Measurements from ENCODE around the gene PDS5B. TPM values are rescaled to one million over a fixed set of nuclear protein-coding genes. Genes with fewer than 3 reads are reported as not detected.
A peak's percentile ranks its signal among the peaks of the same experiment; 100 is the strongest.
"Not testable (repeated sequence)": the region's sequence is repeated elsewhere in the genome, so short reads cannot be mapped to it uniquely, and the experiment has no call there.

Gene PDS5B
- total RNA-seq, 2 donors from 2014 or later, result 44.0 to 47.1 TPM

DNA sequence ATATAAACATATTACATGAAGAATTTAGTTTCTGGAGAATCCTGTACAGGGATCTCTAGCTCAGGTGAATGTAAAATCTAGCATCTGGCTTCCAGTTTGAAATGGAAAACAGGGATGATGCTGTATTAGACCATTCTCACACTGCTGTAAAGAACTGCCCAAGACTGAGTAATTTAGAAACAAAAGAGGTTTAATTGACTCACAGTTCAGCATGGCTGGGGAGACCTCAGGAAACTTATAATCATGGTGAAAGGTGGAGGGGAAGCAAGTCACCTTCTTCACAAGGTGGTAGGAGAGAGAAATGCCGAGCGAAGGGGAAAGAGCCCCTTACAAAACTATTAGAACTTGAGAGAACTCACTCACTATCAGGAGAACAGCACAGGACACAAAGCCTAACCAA is 30.6 kb upstream of the PDS5B start:
- TF ChIP-seq, protein P1, sequence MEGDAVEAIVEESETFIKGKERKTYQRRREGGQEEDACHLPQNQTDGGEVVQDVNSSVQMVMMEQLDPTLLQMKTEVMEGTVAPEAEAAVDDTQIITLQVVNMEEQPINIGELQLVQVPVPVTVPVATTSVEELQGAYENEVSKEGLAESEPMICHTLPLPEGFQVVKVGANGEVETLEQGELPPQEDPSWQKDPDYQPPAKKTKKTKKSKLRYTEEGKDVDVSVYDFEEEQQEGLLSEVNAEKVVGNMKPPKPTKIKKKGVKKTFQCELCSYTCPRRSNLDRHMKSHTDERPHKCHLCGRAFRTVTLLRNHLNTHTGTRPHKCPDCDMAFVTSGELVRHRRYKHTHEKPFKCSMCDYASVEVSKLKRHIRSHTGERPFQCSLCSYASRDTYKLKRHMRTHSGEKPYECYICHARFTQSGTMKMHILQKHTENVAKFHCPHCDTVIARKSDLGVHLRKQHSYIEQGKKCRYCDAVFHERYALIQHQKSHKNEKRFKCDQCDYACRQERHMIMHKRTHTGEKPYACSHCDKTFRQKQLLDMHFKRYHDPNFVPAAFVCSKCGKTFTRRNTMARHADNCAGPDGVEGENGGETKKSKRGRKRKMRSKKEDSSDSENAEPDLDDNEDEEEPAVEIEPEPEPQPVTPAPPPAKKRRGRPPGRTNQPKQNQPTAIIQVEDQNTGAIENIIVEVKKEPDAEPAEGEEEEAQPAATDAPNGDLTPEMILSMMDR (IDR thresholded peaks at IDR 0.05), result no peak
- H3K4me1 ChIP-seq (ENCODE audit: control insufficient read depth in 1 of 2, low read depth in 2 of 2), result no peaks in the 10 kb centered on the region

DNA sequence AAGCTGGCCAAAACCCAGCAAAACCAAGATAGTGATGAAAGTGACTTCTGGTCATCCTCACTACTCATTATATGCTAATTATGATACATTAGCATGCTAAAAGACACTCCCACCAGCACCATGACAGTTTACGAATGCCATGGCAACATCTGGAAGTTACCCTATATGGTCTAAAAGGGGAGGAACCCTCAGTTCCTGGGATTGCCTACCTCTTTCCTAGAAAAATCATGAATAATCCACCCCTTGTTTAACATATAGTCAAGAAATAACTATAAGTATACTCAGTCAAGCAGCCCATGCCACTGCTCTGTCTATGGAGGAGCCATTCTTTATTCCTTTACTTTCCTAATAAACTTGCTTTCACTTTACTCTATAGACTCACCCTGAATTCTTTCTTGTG is 25.4 kb upstream of the PDS5B start:
- H3K4me3 ChIP-seq; ATAC-seq (ENCODE audit: insufficient number of reproducible peaks, low FRiP score, low read depth); DNase-seq (ENCODE audit: low spot score); H3K36me3 ChIP-seq; H3K27me3 ChIP-seq (replicated peaks; ENCODE audit: insufficient read depth); H3K27ac ChIP-seq; H3K4me1 ChIP-seq (ENCODE audit: control insufficient read depth in 1 of 2, low read depth in 2 of 2); H3K9me3 ChIP-seq: not testable (repeated sequence)

More for the DNA sequence above, 30.6 kb upstream of the PDS5B start:
- Histone ChIP-seq H3K27me3 (replicated peaks; ENCODE audit: insufficient read depth) (no peaks in the 10 kb centered on the region), H3K9me3 (no peaks in the 10 kb centered on the region), H3K36me3 (no peaks in the 10 kb centered on the region), H3K4me3 (no peak overlapping the region), H3K27ac (no peak overlapping the region)
- no peak for ATAC-seq (ENCODE audit: insufficient number of reproducible peaks, low FRiP score, low read depth)
- DNase-seq (ENCODE audit: low spot score), result no peak

DNA sequence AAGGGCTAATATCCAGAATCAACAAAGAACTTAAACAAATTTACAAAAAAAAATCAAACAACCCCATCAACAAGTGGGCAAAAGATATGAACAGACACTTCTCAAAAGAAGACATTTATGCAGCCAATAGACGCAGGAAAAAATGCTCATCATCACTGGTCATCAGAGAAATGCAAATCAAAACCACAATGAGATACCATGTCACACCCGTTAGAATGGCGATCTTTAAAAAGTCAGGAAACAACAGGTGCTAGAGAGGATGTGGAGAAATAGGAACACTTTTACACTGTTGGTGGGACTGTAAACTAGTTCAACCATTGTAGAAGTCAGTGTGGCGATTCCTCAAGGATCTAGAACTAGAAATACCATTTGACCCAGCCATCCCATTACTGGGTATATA is 10.6 kb upstream of the PDS5B start:
- not testable (repeated sequence) for ATAC-seq (ENCODE audit: insufficient number of reproducible peaks, low FRiP score, low read depth); H3K36me3 ChIP-seq; H3K4me3 ChIP-seq; H3K4me1 ChIP-seq (ENCODE audit: control insufficient read depth in 1 of 2, low read depth in 2 of 2); DNase-seq (ENCODE audit: low spot score); H3K27ac ChIP-seq; H3K9me3 ChIP-seq; H3K27me3 ChIP-seq (replicated peaks; ENCODE audit: insufficient read depth)

DNA sequence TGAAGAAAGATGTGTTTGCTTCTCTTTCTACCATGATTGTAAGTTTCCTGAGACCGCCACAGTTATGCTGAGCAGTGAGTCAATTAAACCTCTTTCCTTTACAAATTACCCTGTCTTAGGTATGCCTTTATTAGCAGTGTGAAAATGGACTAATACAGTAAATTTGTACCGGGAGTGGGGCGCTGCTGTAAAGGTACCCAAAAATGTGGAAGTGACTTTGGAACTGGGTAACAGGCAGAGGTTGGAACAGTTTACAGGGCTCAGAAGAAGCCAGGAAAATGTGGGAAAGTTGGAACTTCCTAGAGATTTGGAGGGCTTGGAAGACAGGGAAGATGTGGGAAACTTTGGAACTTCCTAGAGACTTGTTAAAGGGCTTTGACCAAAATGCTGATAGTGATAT is 9.2 kb upstream of the PDS5B start:
- no peak for ATAC-seq (ENCODE audit: insufficient number of reproducible peaks, low FRiP score, low read depth)
- no peaks in the 10 kb centered on the region for H3K4me1 ChIP-seq (ENCODE audit: control insufficient read depth in 1 of 2, low read depth in 2 of 2)
- TF ChIP-seq, protein P1 (IDR thresholded peaks at IDR 0.05), result no peak
- no peak overlapping the region for H3K27ac ChIP-seq
- H3K36me3 ChIP-seq, result no peaks in the 10 kb centered on the region
- H3K27me3 ChIP-seq (replicated peaks; ENCODE audit: insufficient read depth), result no peaks in the 10 kb centered on the region
- no peak overlapping the region for H3K4me3 ChIP-seq
- DNase-seq (ENCODE audit: low spot score), result no peak
- H3K9me3 ChIP-seq, result peaks cover 4% of the 10 kb centered on the region

DNA sequence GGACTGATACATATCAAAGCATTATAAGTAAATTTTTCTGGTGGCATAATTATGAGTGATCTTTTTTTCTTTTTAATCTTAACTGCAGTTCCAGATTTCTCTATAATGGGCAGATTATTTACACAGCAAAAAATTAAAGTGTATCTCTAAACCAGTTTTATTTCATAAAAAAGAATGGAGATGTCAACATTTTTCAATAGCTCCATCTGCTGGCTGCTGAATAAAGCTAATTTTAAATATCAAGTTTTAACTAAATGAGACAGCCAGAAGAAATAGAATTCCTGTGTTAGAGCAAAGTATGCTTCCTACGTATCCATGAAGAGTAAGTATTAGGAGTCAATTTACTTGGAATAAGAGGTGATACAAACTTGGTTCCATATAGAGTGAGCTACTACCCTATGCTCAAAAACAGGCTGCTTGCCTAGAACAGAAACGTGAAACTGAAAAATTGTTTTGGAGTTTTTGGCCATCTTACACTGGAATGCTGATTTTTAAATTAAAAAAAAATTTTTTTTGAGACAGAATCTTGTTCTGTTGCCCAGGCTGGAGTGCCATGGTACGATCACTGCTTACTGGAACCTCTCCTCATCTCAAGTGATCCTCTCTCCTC is 5.0 kb upstream of the PDS5B start:
- peaks cover 4% of the 10 kb centered on the region for H3K9me3 ChIP-seq
- H3K4me3 ChIP-seq, result no peak overlapping the region
- DNase-seq (ENCODE audit: low spot score) (no peak), ATAC-seq (ENCODE audit: insufficient number of reproducible peaks, low FRiP score, low read depth) (no peak)
- H3K27ac ChIP-seq, result no peak overlapping the region
- no peaks in the 10 kb centered on the region for H3K4me1 ChIP-seq (ENCODE audit: control insufficient read depth in 1 of 2, low read depth in 2 of 2)
- TF ChIP-seq, protein P1 (IDR thresholded peaks at IDR 0.05), result peak; percentile 47
- no peaks in the 10 kb centered on the region for H3K27me3 ChIP-seq (replicated peaks; ENCODE audit: insufficient read depth)
- H3K36me3 ChIP-seq, result no peaks in the 10 kb centered on the region

DNA sequence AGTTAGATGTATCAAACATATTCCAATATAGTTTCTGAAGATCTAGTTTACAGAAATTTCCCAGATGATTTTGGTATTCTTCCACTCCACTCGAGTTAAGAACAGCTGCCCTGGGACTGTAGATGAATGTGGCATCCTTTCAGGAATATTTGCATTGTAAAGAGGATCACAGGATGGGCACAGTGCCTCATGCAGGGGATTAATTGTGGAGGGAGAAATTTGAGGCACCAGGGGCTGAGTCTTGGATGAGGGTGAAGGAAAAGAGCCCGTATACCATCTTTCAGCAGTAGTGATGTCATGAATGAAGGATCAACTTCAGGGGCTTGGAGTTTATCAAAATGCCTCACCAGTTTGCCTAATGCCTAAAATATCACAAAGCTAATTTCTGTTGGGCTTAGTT is 4.0 kb upstream of the PDS5B start:
- no peaks in the 10 kb centered on the region for H3K4me1 ChIP-seq (ENCODE audit: control insufficient read depth in 1 of 2, low read depth in 2 of 2)
- DNase-seq (ENCODE audit: low spot score) (no peak), ATAC-seq (ENCODE audit: insufficient number of reproducible peaks, low FRiP score, low read depth) (no peak)
- TF ChIP-seq, protein P1 (IDR thresholded peaks at IDR 0.05), result no peak
- H3K27ac ChIP-seq, result no peak overlapping the region
- H3K36me3 ChIP-seq, result no peaks in the 10 kb centered on the region
- no peaks in the 10 kb centered on the region for H3K27me3 ChIP-seq (replicated peaks; ENCODE audit: insufficient read depth)
- H3K4me3 ChIP-seq, result no peak overlapping the region
- no peaks in the 10 kb centered on the region for H3K9me3 ChIP-seq
